GM19438 (cell line): ENCODE results near the gene PIGH.

Experiments used
- ATAC-seq: cut with Tn5 transposase; IDR thresholded peaks from one replicate; pipeline ENCODE4 v1.9.1; 2021; ENCODE audit warnings: low read depth; ENCODE audit not compliant: unreplicated experiment

PIGH gene

DNA sequence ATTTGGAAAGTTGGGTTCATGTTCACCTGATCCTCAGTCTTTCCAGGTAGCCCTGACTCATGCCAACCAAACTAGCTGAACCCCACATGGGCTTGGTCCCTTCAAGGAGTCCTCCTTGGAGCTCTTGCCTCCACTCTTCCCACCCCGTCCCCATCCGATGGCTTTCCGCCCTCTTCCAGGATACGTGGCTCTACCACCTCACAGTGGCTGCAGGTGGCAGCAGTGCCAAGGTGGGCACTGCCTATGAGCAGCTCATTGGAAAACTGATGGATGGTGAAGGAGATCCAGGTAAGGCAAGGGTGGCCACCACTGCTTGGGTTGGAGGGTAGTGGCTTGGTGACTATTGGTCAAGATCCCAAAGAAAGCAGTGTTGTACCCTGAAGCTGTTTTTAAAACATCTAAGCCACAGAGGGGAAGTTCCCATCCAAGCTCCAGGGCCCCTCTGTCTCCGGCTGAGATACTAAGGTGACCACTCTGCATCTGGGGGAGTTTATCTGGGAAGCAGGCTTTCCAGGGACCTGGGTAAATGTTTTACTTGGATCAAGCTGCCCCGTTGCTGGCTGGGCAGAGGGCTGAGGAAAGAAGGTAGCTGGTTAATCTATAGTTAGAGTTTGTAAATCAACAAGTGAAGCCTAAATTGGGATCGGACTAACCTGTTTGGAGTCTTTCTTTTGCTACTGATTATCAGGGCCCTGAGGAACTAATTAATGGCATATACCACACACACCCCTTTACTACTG, 23.7 kb downstream of the PIGH start:
- no peak for ATAC-seq

DNA sequence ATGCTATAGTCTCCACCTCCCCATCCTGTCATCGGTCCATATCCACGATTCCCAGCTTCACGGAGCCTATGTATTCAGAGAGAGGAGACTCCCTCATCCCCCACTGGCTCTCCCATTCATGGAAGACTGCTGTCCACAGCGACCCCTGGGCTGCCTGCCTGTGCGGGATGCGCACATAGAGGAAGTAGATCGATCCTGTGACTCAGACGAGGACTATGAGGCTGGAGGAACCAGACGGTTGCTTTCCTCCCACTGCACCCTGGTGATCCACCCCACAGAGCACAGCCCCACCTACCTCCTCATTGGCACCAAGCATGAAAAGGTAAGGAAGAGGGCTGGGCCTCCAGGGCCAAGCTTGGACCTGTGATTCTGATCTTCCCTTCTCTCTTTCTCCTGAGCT, 24.4 kb downstream of the PIGH start:
- no peak for ATAC-seq

DNA sequence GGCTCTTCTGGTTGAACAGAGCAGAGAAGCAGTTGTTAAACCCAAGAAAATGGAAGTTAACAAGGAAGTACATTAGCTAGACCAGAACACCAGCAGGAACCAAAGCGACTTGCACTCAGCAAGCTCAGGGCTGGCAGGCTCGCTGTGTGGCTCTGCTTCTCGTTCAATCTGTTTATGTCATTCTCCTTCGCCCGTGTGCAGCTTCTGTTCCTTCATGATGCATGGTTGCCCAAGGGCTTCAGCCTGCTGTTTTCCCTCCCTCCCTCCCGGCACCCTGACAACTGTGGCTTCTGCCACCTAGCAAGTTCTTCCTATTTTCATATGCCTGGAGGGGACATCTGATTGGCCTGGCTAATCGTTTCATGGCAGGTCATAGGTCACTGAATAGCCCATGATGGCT, 25.3 kb downstream of the PIGH start:
- ATAC-seq: no peak

DNA sequence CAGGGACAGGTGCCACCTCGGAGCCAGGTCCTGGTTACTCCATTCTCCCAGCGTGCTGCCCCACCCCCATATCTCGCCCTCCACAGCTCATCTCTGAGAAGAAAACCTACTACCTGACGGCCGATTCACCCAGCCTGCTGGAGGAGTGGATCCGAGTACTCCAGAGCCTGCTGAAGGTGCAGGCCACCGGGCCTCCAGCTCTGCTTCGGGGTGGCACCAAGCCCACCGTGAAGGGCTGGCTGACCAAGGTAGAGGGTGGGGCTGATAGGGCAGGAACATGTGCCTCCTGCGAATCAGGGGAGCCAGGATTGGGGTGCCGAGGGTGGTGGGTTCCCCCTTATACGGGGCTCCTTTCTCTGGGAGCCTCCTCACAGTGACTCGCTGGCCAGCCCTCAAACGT, 25.9 kb downstream of the PIGH start:
- no peak for ATAC-seq

DNA sequence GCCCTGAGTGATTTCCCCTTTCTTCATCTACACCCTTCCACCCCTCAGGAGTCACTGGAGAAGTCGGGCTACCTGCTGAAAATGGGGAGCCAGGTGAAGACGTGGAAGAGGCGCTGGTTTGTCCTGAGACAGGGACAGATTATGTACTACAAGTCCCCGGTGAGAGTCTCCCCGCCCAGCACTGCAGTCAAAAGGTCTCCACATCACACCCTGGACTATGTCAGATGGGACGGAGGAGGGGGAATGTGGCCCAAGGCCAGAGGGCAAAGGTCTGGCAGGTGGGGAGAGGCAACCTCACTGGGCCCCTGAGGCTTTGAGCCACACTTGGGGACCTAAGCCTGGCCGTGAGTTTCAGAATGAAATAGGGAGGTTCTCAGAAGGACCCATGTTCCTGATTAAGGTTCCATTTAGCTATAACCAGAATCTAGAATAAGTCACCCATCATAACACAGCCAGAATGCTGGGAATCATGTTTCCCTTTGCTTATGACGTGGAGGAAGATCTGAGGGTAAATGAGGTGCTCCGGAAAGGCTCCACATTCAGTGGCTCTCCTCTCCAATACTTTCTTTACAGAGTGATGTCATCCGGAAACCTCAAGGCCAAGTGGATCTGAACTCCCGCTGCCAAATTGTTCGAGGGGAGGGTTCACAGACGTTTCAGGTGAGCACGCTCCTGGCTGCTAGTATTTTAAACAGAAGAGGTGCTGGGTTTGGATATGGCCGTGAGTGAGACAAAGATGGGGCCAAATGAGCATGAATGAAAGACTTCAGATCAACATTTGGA, 26.6 kb downstream of the PIGH start:
- no peak for ATAC-seq

DNA sequence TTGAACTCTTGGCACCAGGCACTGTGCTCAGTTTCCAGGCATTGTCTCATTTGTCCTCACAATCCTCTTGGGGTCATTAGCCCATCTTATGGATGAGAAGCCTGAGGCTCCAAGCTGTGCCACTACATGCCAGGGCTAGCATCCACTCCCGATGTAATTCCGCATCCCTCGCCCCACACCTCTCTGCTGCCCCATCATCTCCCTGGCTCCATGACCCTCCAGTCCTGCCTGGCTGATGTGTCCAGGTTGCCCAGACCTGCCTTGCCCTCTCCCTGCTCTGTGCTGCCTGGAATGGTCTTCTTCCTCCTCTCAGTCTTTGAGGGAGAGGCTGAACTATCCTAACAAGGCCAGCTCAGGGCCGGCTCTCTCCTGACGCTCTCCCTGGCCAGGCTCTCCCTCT, 27.5 kb downstream of the PIGH start:
- ATAC-seq: no peak

DNA sequence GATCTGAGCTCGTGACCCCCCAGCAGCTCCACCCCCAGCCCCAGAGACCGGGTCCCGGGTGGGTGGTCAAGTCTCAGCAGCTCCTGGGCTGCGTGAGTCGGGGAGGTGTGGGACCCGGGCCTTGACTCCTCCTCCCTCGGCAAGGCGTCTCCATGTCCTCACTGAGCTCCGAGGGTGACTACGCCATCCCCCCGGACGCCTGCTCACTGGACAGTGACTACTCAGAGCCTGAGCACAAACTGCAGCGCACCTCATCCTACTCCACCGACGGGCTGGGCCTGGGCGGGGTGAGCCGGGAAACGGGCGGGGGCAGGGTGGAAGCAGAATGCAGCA, 28.1 kb downstream of the PIGH start:
- ATAC-seq: no peak

DNA sequence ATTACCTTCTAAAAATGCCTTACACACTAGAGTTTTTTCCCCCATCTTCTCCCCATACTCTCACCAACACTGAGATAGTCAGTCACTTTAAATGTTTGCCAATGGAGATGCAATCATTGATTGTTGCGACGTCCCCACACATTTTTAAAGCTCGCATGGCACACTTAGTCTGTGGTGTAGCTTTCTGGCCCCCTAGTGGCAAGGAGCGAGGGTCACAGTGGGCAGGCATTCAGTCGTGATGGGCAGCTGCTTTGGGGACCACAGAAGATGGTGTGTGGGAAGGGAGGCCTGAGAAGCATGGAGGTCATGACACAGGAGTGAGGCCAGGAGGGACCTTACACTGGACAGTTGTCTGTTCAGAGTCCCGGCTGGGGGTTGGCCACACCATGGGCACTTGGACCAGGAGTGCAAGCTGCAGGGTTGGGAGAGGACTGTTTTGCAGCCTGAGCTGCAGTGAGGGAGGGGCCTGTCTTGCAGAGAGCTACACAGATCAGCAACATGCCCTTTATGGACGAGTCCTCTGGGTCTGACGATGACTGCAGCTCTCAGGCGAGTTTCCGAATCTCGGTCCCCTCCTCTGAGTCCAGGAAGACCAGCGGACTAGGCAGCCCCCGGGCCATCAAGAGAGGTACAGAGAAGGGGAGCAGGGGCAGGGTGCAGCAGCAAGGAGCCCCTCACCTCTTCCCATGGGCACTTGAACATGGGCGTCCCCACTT, 28.6 kb downstream of the PIGH start:
- no peak for ATAC-seq

DNA sequence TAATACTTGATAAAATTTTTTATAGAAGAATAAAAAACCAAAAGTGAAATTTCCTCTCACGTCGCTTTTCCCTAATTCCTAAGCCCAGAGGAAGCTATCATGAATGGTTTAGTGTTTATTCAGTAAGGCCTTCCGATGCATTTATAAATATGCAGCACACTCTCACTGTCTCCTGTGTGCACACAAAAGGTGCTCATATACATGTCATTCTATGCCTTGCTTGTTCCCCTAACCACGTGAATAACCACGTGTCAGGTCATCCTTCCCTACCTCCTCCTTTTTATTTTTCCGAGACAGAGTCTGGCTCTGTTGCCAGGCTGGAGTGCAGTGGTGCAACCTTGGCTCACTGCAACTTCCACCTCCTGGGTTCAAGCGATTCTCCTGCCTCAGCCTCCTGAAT, 29.6 kb downstream of the PIGH start:
- ATAC-seq: no peak

DNA sequence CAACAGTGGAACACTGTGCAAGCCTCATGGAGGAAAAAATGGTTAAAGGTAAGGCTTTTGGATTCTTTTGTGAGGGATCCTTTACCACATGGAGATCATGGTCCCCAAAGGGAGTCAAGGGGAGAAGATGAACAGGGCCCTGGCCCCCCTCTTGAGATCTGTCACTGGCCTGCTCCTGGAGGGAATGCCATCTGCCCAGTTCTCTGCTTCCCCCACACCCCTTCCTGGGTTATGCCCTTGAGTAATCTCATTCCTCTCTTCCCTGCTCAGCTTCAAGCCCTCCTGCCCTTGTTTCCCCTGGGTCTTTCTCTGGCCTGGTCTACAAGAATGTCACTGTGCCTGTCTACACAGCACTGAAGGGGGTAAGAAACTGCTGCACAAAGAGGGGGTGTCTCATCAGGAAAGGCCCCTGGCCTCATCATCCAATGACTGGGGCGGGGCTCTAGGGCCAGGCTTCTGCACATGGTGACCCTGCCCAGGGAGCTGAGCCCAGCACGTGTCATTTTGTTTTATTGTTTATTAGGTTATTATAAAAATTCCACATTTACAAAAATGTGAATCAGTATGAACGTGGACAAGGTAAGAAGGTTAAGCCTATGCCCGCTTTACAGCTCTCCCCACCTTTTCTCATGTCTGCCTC, 30.3 kb downstream of the PIGH start:
- no peak for ATAC-seq

DNA sequence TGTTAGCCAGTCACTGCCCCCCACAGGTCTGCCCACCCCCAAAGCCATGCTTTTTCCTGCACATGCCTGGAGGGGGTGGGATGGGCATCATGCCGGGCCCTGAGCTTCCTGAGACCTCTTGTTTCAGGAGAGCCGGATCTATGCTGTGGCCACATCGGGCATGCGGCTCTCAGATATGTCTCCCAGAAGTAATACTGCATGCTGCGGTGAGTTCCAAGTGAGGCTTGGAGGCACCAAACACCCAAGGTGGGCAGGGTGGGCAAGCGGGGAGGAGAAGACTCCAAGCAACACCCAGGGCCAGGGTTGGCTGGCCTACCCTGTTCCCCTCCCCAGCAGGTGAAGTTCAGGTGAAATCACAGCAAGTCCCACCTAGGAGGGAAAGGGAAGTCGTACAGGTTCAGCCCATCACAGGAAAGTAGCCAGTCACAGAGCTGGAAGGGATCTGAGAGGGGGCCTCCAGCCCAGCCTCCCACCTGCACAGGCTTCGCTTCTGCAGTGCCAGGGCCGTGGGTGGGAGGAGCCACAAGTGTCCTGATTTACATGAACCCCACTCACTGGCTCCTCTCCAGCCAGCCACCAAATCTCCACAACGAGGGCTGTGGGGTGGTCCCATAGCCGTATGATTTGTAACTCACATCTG, 30.9 kb downstream of the PIGH start:
- ATAC-seq: no peak

DNA sequence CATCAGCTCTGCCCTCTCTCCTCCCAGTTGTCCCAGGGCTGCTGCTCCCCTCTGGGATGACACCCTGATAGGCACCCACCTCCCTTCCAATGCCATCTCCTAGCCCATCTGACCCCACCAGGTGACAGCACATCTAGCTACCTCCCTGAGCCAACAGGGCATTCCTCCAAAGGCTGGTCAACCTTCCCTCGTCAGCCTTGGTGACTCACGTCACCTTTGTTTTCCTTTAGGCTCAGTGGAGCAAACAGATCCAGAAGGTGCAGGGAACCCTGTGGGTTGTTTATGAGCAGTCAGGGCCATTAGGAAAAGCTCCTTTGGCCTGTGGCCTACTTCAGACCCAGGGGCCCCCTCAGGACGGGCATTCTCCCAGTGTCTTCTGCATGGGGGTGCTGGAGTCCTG, 32.4 kb downstream of the PIGH start:
- ATAC-seq: no peak

DNA sequence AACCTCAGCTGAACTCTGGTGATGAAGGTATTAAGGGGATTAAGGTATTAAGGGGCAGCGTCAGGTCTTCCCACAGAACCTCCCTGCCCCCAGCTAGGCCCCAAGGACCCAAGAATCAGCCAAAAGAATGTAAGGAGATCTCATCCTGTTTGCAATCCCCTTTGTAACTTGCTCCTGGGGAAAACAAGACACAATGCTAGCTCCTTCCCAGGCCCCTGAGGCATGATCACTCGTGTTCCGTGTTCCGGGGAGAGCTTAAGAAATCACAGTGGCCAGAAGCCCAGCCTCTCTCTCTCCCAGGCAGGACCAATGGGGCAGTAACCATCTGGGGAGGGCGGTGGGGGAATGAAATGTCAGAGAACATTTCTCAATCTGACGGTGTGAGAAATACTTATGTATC, 33.2 kb downstream of the PIGH start:
- ATAC-seq: no peak

DNA sequence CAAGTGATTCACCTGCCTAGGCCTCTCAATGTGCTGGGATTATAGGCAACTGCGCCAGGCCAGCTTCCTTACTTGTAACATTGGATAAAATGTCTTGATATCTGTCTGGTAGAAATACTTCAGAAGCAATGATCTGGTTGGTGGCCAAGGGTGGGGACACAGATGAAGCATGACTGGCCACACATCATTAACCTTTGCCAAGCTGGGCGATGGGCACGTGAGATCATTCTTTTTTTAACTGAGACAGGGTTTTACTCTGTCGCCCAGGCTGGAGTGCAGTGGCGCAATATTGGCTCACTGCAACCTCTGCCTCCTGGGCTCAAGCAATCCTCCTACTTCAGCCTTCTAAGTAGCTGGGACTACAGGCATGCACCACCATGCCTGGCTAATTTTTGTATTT, 35.8 kb downstream of the PIGH start:
- no peak for ATAC-seq

DNA sequence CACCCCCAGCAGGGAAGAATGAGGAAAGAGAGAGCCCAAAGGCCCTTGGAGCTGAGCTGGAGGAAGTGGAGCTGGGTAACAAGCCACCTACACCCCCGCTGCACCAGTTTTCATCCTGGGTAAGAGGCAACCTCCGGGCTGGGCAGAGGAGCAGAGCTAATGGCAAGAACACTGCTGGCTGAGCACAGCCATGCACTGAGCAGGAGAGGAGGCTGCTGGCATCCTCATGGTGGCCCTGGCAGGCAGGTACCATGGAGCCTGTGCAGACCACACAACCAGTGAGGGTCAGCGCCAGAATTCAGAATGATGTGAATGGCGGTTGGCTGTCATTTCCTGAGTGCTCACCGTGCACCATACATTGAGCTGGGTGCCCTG, 37.3 kb downstream of the PIGH start:
- ATAC-seq: no peak

DNA sequence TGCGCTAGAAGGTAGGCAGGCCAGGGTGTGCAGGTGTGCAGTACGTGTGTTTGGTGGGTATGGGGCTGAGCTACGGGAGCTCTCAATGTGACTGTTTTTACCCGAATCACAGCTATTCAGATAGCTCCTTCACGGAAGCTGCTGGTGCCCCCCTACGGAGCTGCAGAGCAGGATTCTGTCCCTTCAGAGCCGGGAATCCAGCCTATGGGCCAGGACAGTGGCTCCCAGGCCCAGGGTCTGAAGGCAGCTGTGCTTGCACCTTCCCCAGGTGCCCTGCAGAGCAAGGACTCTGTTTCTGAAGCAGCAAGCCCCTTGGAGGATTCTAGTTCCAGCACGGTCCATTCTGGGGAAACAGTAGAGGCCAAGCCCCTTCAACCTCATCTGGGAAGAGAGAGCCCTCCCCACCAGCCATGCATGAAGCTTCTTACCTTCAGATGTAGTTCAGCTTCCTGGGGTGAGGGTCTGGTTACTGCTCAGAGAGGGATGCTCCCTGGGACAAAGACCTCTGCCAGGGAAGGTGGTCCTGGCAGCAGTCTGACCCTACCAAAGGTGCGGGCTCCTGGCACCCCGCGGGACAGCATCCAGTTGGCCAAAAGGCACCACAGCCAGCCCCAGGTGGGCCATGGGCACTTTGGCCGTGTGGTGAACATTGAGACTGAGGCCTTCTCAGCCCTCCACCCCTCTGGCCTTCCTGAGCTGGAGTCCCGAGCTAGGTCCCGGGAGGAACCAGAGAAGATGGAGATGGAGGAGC, 37.9 kb downstream of the PIGH start:
- no peak for ATAC-seq

DNA sequence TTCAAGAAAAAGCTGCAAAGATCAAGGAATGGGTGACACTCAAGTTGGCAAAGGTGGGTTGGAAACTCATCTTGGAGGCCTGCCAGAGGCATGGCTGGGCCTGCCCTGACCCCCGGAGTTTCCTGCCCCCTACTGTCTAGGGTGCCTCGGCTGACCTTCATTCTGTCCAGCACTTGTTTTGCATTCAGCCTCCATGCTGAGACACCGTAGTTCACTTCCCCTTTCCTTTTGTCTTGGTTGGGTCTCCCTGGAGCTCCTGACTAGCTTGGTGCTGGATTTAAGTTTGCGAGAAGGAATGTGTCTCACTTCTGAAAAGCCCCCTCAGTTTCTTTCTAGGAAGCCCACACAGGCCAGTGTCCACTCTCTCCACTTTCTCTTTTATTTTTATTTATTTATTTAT, 40.4 kb downstream of the PIGH start:
- no peak for ATAC-seq

DNA sequence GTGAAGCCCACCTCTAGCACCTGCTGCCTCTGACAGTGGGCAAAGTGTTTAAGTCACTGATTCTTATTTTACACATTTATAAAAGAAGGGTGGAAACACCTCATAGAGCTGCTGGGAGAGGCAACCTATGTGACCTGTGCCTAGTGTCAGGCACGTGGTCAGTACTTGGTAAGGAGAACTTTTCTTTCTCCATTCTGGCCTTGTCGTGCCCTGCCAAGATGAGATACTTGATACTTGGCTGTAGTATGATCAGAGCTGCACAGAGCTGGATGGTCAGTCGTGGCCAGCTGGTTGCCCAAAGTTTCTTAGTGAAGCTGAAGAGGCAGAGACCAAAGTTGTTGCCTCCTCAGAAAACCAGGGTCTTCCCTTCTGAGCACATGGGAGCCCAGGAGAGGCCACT, 42.4 kb downstream of the PIGH start:
- ATAC-seq: no peak

DNA sequence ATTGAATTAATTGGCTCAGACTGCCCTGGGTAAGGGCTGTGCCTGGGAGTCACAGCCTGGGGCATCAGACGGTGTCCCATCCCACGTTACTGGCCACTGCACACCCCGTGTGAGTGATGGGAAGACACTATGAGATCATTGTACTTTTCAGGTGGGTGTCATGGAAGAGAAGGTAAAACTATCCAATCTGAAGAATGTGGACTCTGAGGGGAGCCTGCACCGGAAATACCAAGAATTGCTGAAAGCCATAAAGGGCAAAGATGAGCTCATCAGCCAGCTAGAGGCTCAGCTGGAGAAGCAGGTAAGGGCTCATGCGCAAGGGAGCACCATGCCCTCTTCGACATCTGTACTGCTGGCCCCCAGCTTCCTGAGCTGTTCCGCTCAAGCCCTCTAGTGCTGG, 43.0 kb downstream of the PIGH start:
- ATAC-seq: no peak

DNA sequence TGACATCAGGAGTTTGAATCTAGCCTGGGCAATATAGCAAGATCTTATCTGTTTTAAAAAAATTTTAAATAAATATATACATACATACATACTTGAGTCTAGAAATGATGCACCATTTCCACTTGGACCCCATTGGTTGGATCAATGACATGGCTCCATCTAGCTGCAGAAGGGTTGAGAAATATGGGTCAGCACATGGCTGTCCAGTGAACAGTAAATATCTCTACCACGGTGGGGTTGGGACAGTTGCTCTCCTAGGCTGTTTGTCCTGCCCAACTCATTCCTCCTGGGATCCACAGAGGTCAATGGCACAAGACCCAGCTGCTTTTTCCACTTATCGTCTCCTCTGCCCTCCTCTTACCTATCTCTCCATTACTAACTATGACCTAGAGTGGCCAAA, 43.4 kb downstream of the PIGH start:
- ATAC-seq: no peak
